Activated naive CD8-positive, alpha-beta T cell (primary cell): ENCODE results near the gene MUC2.

Experiments
- H3K27ac Mint-ChIP-seq: one replicate; pipeline ENCODE4 v1.8.0; 2021; ENCODE audit warnings: mixed read lengths
- H3K27me3 Mint-ChIP-seq: one replicate; pipeline ENCODE4 v1.8.0; 2021; ENCODE audit warnings: mixed read lengths
- H3K36me3 Mint-ChIP-seq: one replicate; pipeline ENCODE4 v1.8.0; 2021; ENCODE audit warnings: mixed read lengths
- H3K4me1 Mint-ChIP-seq: one replicate; pipeline ENCODE4 v1.8.0; 2021; ENCODE audit warnings: low read depth, mixed read lengths
- H3K4me3 Mint-ChIP-seq: one replicate; pipeline ENCODE4 v1.8.0; 2021; ENCODE audit warnings: mild to moderate bottlenecking, mixed read lengths
- H3K9me3 Mint-ChIP-seq: one replicate; pipeline ENCODE4 v1.8.0; 2021; ENCODE audit warnings: low read depth, mixed read lengths

The MUC2 gene

GRCh38 chr11:1033016-1033798 lies 41.5 kb upstream of the MUC2 start:
- no peaks in the 10 kb centered on the region for H3K36me3 Mint-ChIP-seq
- no peak overlapping the region for H3K4me3 Mint-ChIP-seq
- no peaks in the 10 kb centered on the region for H3K27me3 Mint-ChIP-seq
- no peak overlapping the region for H3K27ac Mint-ChIP-seq
- no peaks in the 10 kb centered on the region for H3K4me1 Mint-ChIP-seq
- H3K9me3 Mint-ChIP-seq: no peaks in the 10 kb centered on the region

GRCh38 chr11:1034001-1034400 lies 40.7 kb upstream of the MUC2 start:
- Mint-ChIP-seq H3K27me3 (no peaks in the 10 kb centered on the region), H3K4me3 (no peak overlapping the region), H3K4me1 (no peaks in the 10 kb centered on the region), H3K27ac (no peak overlapping the region), H3K36me3 (no peaks in the 10 kb centered on the region), H3K9me3 (no peaks in the 10 kb centered on the region)

- Mint-ChIP-seq H3K4me3 (no peak overlapping the region), H3K27me3 (no peaks in the 10 kb centered on the region), H3K27ac (no peak overlapping the region), H3K36me3 (no peaks in the 10 kb centered on the region), H3K9me3 (no peaks in the 10 kb centered on the region), H3K4me1 (no peaks in the 10 kb centered on the region)
These were observed 40.0 kb upstream of the MUC2 start for GRCh38 chr11:1034456-1035295.

GRCh38 chr11:1035577-1036283 lies 38.9 kb upstream of the MUC2 start:
- Mint-ChIP-seq H3K9me3 (no peaks in the 10 kb centered on the region), H3K27ac (no peak overlapping the region), H3K4me1 (no peaks in the 10 kb centered on the region), H3K4me3 (no peak overlapping the region), H3K36me3 (no peaks in the 10 kb centered on the region), H3K27me3 (no peaks in the 10 kb centered on the region)

- no peaks in the 10 kb centered on the region for H3K27me3 Mint-ChIP-seq
- no peaks in the 10 kb centered on the region for H3K9me3 Mint-ChIP-seq
- no peaks in the 10 kb centered on the region for H3K4me1 Mint-ChIP-seq
- no peak within 1 kb of the TSS for H3K4me3 Mint-ChIP-seq
- no peaks in the 10 kb centered on the region for H3K36me3 Mint-ChIP-seq
- no peak within 1 kb of the TSS for H3K27ac Mint-ChIP-seq
These were observed 38.3 kb upstream of the MUC2 start, which contains the start of gene MUC6 for GRCh38 chr11:1036303-1036923. Gene MUC6 (minus strand): TSS chr11:1036718. CDS start chr11:1036655, 63 bp downstream.

DNA sequence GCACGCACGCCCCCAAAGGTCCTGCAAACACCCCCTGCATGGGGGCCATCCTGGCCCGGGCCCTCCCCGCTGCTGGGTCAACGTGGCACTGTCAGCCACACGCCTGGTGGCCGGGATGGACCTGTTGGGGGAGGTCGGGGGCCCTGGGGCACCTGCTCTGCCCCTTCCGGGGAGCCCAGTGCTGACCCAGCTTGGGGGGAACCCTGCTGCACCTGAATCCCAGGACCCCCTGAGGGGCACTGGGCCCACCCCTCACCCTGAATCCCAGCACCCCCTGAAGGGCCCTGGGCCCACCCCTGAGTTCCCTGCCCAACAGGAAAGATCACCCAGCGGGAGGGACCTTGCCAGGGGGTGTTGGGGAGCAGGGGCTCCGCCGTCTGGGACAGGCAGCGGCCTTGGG lies 37.7 kb upstream of the MUC2 start:
- no peak overlapping the region for H3K4me3 Mint-ChIP-seq
- no peaks in the 10 kb centered on the region for H3K27me3 Mint-ChIP-seq
- no peak overlapping the region for H3K27ac Mint-ChIP-seq
- H3K4me1 Mint-ChIP-seq: no peaks in the 10 kb centered on the region
- no peaks in the 10 kb centered on the region for H3K36me3 Mint-ChIP-seq
- no peaks in the 10 kb centered on the region for H3K9me3 Mint-ChIP-seq

GRCh38 chr11:1037506-1038055 lies 37.1 kb upstream of the MUC2 start:
- H3K27ac Mint-ChIP-seq: no peak overlapping the region
- H3K4me3 Mint-ChIP-seq: no peak overlapping the region
- no peaks in the 10 kb centered on the region for H3K9me3 Mint-ChIP-seq
- no peaks in the 10 kb centered on the region for H3K36me3 Mint-ChIP-seq
- H3K27me3 Mint-ChIP-seq: no peaks in the 10 kb centered on the region
- H3K4me1 Mint-ChIP-seq: no peaks in the 10 kb centered on the region

- Mint-ChIP-seq H3K27me3 (no peaks in the 10 kb centered on the region), H3K4me1 (no peaks in the 10 kb centered on the region), H3K36me3 (no peaks in the 10 kb centered on the region), H3K4me3 (no peak overlapping the region), H3K9me3 (no peaks in the 10 kb centered on the region), H3K27ac (no peak overlapping the region)
These were observed 36.3 kb upstream of the MUC2 start for GRCh38 chr11:1038361-1038760.

- H3K4me1 Mint-ChIP-seq: no peaks in the 10 kb centered on the region
- H3K9me3 Mint-ChIP-seq: no peaks in the 10 kb centered on the region
- no peak overlapping the region for H3K27ac Mint-ChIP-seq
- no peak overlapping the region for H3K4me3 Mint-ChIP-seq
- peaks cover 1% of the 10 kb centered on the region for H3K27me3 Mint-ChIP-seq
- no peaks in the 10 kb centered on the region for H3K36me3 Mint-ChIP-seq
These were observed 35.8 kb upstream of the MUC2 start for GRCh38 chr11:1038921-1039320.

GRCh38 chr11:1039481-1040427 lies 34.9 kb upstream of the MUC2 start:
- Mint-ChIP-seq H3K36me3 (no peaks in the 10 kb centered on the region), H3K27me3 (peaks cover 3% of the 10 kb centered on the region), H3K4me1 (no peaks in the 10 kb centered on the region), H3K9me3 (no peaks in the 10 kb centered on the region), H3K27ac (no peak overlapping the region), H3K4me3 (no peak overlapping the region)

DNA sequence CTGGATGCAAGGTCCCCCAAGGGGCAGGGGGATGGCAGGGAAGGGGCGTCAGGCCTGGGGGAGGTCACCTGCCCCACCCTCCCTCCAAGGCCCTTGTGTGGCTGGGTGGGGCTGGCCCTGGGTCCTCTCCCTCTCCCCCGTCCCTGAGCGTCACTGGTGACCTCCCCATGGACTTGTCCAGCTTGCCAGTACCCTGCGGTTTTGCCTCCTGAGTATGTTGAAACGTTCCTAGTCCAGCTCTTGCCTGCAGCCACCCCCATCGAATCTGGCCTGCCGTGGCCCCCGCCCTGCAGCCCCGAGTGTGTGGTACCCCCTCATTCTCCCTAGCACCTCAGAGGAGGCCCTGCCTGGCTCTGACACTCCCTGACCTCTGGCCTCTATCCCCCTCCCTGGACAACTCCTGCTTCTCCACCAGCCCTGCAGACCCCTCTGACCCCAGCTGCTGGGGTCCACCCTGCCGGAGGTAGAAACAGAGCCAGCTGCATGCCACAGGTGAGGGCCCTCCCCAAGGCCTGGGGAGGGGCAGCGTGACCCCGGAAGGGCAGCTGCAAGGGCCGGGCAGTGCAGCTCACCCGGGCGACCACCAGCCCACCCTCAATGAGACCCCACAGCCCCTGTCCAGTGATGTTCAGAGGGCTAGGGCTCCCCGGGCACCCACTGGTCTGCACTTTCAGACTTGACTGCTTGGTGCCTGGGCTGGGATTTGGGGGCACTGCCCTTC lies 34.1 kb upstream of the MUC2 start:
- H3K4me1 Mint-ChIP-seq: no peaks in the 10 kb centered on the region
- no peak overlapping the region for H3K27ac Mint-ChIP-seq
- H3K36me3 Mint-ChIP-seq: no peaks in the 10 kb centered on the region
- H3K9me3 Mint-ChIP-seq: no peaks in the 10 kb centered on the region
- H3K4me3 Mint-ChIP-seq: no peak overlapping the region
- peaks cover 3% of the 10 kb centered on the region for H3K27me3 Mint-ChIP-seq

- Mint-ChIP-seq H3K27ac (no peak overlapping the region), H3K9me3 (no peaks in the 10 kb centered on the region), H3K4me1 (no peaks in the 10 kb centered on the region), H3K4me3 (no peak overlapping the region), H3K36me3 (no peaks in the 10 kb centered on the region), H3K27me3 (peaks cover 3% of the 10 kb centered on the region)
These were observed 33.6 kb upstream of the MUC2 start for GRCh38 chr11:1041149-1041467.

DNA sequence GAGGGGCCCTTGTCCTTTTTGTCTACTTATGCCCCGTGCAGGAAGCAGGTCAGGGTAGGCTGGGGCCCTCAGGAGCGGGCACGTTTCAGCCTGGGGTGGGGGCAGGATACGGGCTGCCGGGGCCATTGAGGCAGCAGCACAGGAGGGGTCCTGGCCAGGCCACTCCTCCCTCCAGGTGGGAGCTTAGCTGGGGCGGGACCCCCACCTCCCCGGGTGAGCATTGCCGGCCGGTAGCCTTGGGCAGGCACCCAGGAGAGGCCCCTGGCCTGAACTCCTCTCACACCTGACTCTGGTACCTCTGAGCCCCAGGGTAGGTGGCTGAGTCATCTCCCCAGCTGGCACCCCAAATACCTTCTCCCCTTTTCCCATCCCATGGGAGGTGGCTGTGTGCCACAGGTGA lies 33.2 kb upstream of the MUC2 start:
- Mint-ChIP-seq H3K27ac (no peak overlapping the region), H3K4me1 (no peaks in the 10 kb centered on the region), H3K36me3 (no peaks in the 10 kb centered on the region), H3K4me3 (no peak overlapping the region), H3K9me3 (no peaks in the 10 kb centered on the region), H3K27me3 (peaks cover 3% of the 10 kb centered on the region)
